Psoas muscle (tissue), 8 donors: ENCODE results near the gene TTF1. TPM values are rescaled to one million over a fixed set of nuclear protein-coding genes. Genes with fewer than 3 reads are reported as not detected.

ENCODE experiments used
- ATAC-seq, 4 donors: fragments of 200-7000 bp; cut with Tn5 transposase; one replicate each; pipeline ENCODE4 v1.9.1; 2020; ENCODE audit warnings: moderate library complexity in 3 of 4, mild to moderate bottlenecking in 2 of 4
- DNase-seq, 2 donors: peaks; one replicate each; pipeline ENCODE4 v3.0.0-alpha.2; 2020
- H3K27ac ChIP-seq: fragments of 200-600 bp; one replicate; pipeline ENCODE4 v1.8.0; 2022
- H3K27me3 ChIP-seq, 3 donors: fragments of 200-600 bp in 1 of 3; one replicate each; pipeline versions ENCODE4 v1.6.1 to v1.8.0; 2013 to 2022; ENCODE audit warnings: low read length in 2 of 3, mild to moderate bottlenecking in 2 of 3, moderate library complexity in 1 of 3; ENCODE audit not compliant: insufficient read depth in 3 of 3
- H3K36me3 ChIP-seq, 2 donors: fragments of 200-600 bp in 1 of 2; one replicate each; pipeline versions ENCODE4 v1.6.1 to v1.8.0; 2013 to 2022; ENCODE audit warnings: low read depth in 1 of 2, mild to moderate bottlenecking in 1 of 2, moderate library complexity in 1 of 2; ENCODE audit not compliant: insufficient read depth in 1 of 2
- H3K4me1 ChIP-seq: fragments of 200-600 bp; one replicate; pipeline ENCODE4 v1.8.0; 2022
- H3K4me3 ChIP-seq: fragments of 200-600 bp; one replicate; pipeline ENCODE4 v1.8.0; 2022; ENCODE audit warnings: mild to moderate bottlenecking
- H3K9me3 ChIP-seq: fragments of 200-600 bp; one replicate; pipeline ENCODE4 v1.8.0; 2022
- WGBS, 3 donors: extraction: QIAGEN DNeasy Blood & Tissue Kit; methylation state at CpG; one replicate each; pipeline versions ENCODE4 v1.1.6 to v1.1.7; 2013; 5-methylcytosine and 5-hydroxymethylcytosine counted together
- intact Hi-C, 2 donors: fragments of 100-400 bp; cut with DNase I; formaldehyde crosslinking; loops; one replicate each; pipeline versions ENCODE4 v1.11.0 to v1.14.2; 2022
- polyA plus RNA-seq, 3 donors: library from polyadenylated mRNA; stranded (reverse); fragments of 200-250 nt; gene quantifications; one replicate each; pipeline ENCODE4 v1.2.3, GENCODE V29; 2013
- total RNA-seq, 4 donors: library from RNA; stranded (reverse); fragmentation: NEBNext Ultra II Directional in 2 of 4; extraction: Animal tissue kit (Norgen Biotek cat#: 25700) in 2 of 4; gene quantifications; one replicate each; pipeline versions ENCODE4 v1.2.1 to v1.2.4, GENCODE V29; 2021 to 2023
- TF ChIP-seq, protein P1 (sequence below): fragments of 200-600 bp; IDR thresholded peaks from one replicate; pipeline ENCODE4 v1.8.0; 2022; ENCODE audit warnings: antibody characterized with exemption
- donor health status: healthy with polysubstance abuse.
- donor health status: DM: no; HTN: no; CAD: no; lungs with moderate emphysema.
- donor health status: Bipolar disorder and iron deficiency.
- donor health status: healthy.
- donor health status: DM: yes; HTN: yes; CAD: no.
- donor health status: DM: no; HTN: no; CAD: no.
- donor health status: DM: no; HTN: no; CAD: no.
- donor health status: DM: yes; HTN: yes; CAD: no.

TTF1 gene
- total and polyA plus RNA-seq, 7 donors = 11.1 to 33.8 (median 15.3) TPM

DNA sequence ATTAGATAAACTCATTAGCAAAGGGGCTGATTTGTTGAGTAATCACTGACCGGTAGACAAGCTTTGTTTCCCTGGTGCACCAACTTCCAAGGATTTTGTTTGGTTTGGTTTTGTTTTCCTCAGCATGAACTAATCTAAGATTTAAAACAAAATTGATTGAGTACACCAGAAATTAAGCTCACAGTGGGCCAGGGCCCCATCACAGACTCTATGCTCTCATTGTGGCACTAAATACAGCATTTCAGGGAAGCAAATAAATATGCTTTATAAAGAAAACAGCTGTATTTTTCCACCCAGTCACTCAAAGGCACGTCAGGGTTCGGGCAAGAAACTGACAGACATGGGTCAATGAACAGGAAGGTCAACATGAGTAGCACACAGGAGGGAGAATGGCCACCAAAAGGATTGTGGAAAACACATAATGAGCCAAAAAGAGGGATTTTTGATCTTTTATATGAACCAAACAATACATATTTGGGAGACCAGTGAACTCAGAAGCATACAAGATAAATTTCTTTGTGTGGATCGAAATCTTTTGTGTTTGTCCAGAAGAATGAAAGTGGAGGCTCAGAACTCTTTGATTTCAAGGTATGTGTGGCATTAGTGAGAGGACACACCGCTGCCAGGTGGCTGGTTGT lies 12.2 kb upstream of the TTF1 start:
- ATAC-seq (no peak), DNase-seq (no peak)
- H3K4me3 ChIP-seq = no peak overlapping the region
- H3K27ac ChIP-seq = no peak overlapping the region
- TF ChIP-seq, protein P1, sequence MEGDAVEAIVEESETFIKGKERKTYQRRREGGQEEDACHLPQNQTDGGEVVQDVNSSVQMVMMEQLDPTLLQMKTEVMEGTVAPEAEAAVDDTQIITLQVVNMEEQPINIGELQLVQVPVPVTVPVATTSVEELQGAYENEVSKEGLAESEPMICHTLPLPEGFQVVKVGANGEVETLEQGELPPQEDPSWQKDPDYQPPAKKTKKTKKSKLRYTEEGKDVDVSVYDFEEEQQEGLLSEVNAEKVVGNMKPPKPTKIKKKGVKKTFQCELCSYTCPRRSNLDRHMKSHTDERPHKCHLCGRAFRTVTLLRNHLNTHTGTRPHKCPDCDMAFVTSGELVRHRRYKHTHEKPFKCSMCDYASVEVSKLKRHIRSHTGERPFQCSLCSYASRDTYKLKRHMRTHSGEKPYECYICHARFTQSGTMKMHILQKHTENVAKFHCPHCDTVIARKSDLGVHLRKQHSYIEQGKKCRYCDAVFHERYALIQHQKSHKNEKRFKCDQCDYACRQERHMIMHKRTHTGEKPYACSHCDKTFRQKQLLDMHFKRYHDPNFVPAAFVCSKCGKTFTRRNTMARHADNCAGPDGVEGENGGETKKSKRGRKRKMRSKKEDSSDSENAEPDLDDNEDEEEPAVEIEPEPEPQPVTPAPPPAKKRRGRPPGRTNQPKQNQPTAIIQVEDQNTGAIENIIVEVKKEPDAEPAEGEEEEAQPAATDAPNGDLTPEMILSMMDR = no peak
- no peaks in the 10 kb centered on the region for H3K36me3 ChIP-seq
- intact Hi-C loops = loop anchor here in 1 of 2 donors (10.0 kb wide), 1 partner anchor 156 kb away; no protein-coding TSS in a partner anchor
- 51 to 53% (median 52%) methylated on average over 5 of the region's 5 CpGs for WGBS, 3 donors
- H3K4me1 ChIP-seq = no peaks in the 10 kb centered on the region
- H3K27me3 ChIP-seq = peaks cover 6 to 83% (median 17%) of the 10 kb centered on the region in 3 donors
- no peaks in the 10 kb centered on the region for H3K9me3 ChIP-seq

DNA sequence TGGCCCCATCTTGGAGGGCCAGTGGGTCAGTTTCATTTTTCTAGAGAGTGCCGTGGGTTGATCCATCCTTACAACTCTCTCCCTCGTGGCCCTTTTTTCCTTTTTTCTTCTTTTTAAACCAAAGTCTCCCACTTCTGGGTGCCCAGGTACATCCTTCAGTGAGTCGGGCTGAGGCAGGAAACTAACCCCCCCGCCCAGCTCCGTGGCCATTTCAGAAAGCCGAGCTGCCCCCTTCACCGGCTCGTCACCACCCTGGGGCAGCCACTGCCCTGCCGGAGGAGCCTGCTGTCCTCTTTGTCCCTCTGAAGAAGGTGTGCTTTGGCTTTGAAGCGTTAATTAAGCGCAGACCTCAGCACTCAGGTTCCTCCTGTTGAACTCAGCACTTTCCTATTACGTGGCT lies 8.5 kb upstream of the TTF1 start:
- Histone ChIP-seq H3K9me3 (no peaks in the 10 kb centered on the region), H3K4me1 (peaks cover 8% of the 10 kb centered on the region), H3K27ac (no peak overlapping the region), H3K36me3 (no peaks in the 10 kb centered on the region), H3K4me3 (no peak overlapping the region), H3K27me3 (peaks cover 6 to 96% (median 20%) of the 10 kb centered on the region in 3 donors)
- 20 to 24% (median 22%) methylated on average over 12 of the region's 12 CpGs for WGBS, 3 donors
- intact Hi-C loops = loop anchor here in 1 of 2 donors (10.0 kb wide), 1 partner anchor 160 kb away; no protein-coding TSS in a partner anchor
- ATAC-seq (no peak), DNase-seq (no peak)
- TF ChIP-seq, protein P1 = no peak

DNA sequence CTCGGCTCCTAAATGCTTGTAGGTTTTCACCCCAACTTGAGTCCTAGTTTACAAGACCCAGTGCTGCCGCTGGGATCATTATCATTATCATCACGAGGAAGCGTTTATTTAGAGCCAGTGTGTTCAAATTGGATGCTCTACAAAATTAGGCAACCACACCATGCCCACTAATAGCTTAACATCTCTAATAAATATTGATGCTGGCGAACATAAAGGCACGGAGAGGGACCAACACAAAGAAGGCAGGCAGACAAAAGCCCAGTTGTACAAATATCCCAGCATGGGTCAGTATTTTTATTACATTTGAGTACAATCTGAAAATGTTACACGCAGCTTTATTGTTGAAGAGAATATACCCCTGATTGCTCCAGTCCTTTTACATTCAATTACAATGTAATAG lies 8.1 kb upstream of the TTF1 start:
- no peak overlapping the region for H3K4me3 ChIP-seq
- no peaks in the 10 kb centered on the region for H3K9me3 ChIP-seq
- peaks cover 8% of the 10 kb centered on the region for H3K4me1 ChIP-seq
- WGBS, 3 donors = 48 to 59% (median 57%) methylated on average over 7 of the region's 7 CpGs
- H3K36me3 ChIP-seq = no peaks in the 10 kb centered on the region
- H3K27me3 ChIP-seq = peaks cover 6 to 97% (median 20%) of the 10 kb centered on the region in 3 donors
- H3K27ac ChIP-seq = no peak overlapping the region
- ATAC-seq (no peak), DNase-seq (no peak)
- TF ChIP-seq, protein P1 = no peak
- intact Hi-C loops = loop anchor here (5.0 to 10.0 kb wide), 2 partner anchors 158 to 160 kb away; no protein-coding TSS in a partner anchor

DNA sequence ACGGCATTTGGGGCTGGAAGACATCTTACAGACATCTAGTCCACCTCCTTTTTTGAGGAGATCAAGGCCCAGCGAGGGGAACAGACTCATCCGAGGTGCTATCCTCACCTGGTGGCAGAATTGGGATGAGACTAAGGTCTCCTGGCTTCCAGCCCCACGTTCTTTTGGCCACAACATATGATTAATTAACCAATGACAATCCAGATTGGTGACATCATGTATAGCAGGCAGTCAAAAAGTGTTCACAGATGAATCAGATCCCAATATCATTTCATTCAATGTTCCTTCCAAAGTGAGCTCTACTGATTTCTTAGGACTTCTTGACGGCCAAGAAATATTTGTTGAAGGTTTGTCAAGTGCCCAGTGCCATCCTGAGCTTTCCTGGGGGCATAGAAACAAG lies 7.3 kb upstream of the TTF1 start:
- Histone ChIP-seq H3K9me3 (no peaks in the 10 kb centered on the region), H3K27ac (no peak overlapping the region), H3K27me3 (peaks cover 6 to 97% (median 22%) of the 10 kb centered on the region in 3 donors), H3K4me1 (peaks cover 8% of the 10 kb centered on the region), H3K36me3 (no peaks in the 10 kb centered on the region), H3K4me3 (no peak overlapping the region)
- no peak for DNase-seq
- TF ChIP-seq, protein P1 = no peak
- intact Hi-C loops = loop anchor here (5.0 to 10.0 kb wide), 2 partner anchors 158 to 161 kb away; no protein-coding TSS in a partner anchor
- 50 to 62% (median 51%) methylated on average over 5 of the region's 5 CpGs for WGBS, 3 donors
- no peak for ATAC-seq
